Stimulated activated CD8-positive, alpha-beta memory T cell treated with anti-CD3 and anti-CD28 coated beads, Interleukin-2, amount 100 ng/mL, for 1 hour (primary cell): ENCODE results near the gene SPTBN1.
"Not testable (repeated sequence)": the region's sequence is repeated elsewhere in the genome, so short reads cannot be mapped to it uniquely, and the experiment has no call there.

Source experiments
- DNase-seq, 2 donors: peaks; one replicate each; pipeline ENCODE4 v3.0.0-alpha.2; 2020; ENCODE audit warnings: low read depth in 2 of 2

SPTBN1 gene

DNA sequence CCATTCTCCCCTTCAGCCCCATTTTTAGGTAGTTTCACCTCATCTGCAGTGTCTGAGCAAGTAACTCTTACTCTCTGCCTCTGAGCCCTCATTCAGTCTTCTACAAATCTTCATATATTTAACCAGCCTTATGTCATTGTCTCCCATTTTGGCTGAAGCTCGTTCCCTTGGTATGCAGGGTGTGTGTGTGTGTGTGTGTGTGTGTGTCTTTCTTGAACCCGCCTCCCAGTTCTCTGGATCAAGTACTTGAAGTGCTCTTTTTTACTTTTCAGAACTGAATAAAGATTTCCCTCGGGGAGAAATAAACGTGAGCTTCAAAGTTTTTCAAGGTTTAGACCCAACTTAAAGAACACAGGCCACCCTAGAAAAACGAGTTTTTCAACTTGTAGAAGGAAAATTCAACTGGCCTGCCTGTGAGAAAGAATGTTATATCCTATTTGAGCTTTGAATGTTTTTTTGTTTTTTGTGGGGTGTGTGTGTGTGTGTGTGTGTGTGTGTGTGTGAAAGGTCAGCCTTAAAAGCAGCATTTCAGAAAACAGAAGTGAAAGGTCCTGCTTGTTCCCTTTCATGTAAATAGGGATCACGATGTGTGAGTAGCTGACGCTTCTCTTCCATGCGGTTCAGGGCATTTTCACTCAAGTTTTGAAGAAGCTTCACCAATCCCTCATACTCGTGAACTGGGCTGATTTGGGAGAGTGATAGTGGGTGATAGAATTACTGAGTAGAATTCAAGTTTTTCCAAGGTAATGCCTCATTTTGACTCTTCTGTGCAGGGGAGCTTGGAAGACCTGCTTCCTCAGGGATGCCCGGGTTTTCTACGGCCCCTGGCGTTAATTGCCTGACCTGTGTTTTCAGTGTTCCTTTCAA, 216.7 kb downstream of the SPTBN1 start:
- no peak for DNase-seq

DNA sequence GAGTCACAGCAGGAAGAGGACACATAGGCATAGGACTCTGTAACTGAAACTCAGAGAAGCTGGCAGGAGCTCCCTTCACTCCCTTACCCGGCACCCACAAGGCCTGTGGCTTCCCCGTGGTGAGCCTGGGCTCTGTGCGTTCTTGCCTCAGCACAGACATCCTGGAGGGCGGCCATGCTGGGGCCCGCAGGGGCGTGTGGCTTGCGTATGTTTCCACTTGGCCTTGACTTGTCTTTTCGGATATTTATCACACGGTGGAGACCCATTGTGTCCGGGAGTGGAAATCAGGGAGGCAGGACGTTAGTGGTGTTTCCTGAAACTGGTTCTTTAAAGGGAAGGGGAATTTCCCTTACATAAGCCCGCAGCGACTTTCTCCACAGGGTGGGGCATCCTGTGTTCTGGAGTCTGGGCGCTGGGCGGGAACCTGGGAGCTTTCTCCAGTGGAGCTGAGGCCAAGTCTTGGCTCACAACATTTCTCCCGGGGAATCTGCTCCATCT, 217.4 kb downstream of the SPTBN1 start:
- DNase-seq: no peak

DNA sequence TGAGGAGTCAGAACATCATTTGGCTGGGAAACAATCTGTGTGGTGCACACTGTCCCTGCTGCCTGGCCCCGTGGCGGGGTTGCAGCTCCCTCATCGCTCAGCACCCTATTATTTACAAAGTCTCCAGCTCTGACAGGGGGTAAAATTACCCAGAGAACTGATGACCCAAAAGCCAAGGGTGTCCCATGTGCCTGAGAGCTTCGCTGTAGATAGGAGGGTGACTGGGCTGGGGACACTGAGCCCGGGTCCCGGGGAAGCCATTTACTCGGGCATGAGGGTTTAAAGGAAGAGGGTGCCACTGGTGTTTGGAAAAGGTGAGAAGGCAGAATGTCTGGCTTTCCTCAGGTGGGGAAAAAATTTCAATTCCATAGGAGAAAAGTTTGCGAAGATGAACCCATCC, 219.2 kb downstream of the SPTBN1 start:
- DNase-seq: no peak

DNA sequence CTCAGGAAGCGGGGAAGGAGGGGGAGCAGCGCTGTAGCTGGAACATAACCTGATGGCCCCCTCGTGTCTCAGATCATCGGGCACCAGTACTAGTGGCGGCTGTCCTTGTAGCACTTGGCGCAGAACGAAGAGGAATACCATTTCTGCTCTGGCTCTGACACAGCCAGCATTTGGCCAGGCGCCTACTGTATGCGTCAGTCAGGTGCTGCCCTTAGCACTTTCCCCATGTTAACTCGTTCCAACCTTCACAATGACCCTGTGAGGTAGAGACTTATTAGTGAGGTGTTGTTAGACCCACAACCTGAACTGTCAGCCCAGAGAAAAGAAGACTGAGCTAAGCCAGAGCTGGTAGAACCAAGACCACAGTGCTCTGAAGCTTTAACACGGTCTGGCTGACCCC, 219.6 kb downstream of the SPTBN1 start:
- no peak for DNase-seq

DNA sequence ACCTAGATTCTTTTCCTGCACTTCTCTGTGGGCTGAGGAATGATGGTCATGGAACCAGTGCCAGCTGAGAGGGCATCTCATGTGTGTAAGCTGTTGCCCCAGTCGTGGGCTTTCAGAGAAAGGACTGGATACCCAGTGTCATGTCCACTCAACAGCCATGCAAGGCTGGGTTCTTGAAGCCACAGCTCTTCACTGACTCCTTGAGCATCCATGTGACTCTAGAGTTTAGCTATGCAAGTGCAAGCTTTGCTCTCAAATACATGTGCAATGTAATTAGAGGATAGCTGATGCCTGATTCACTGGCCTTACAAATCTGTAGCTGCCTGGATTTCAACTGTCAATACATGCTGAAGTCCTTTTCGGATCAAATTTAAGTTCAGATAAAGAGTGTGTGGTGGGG, 220.5 kb downstream of the SPTBN1 start:
- no peak for DNase-seq

DNA sequence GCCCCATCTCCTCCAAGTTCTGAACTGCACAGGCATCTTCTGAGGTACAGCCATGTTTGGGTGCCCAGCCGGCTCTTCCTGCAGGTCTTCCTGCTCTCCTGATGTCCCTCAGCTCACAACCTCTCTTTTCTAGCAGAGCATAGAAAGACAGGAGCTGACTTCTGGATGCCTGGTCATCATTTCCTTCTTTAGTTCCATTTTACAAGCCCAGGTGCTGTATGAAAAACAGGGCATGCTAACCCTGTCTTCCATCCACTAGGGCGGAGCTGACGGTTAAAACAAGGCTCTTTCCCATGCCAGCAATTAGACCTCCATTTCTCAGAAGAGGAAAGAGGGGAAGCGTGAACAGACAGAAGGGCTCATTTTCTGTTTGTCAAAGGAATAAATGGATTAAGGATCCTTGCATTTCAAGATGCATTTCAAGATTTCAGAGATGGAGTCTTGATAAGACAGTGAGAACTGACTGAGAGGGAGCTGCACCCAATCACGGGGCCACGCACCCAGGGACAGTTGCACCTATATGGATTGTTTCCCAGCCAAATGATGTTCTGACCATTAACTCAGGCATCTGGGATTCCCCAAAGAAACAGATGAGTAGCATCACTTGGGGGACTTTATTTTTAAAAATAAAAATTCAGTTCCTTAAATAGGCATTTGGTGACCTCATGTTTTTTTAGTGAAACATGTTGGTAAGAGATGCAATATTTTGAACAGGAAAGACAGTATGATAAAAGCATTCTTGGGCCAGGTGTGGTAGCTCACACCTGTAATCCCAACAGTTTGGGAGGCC, 221.5 kb downstream of the SPTBN1 start:
- no peak for DNase-seq

DNA sequence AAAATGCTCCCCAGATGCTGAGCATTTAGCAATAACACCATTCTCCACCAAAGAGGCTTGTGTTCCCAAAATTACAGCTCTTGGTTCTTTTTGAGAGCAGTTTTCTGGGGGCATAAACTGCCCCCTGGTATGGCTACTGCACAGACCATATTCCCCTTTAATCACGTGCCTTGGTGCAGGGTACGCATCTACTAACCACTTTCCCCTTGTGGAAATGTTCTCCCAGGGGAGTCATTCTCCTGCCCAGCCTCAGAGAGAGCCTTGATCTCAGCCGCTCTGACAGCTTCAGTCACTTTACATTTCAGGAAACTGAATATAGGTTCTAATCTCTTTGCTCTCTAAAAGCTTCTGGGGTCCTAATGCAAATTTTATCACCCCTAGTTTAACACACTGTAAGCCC, 222.6 kb downstream of the SPTBN1 start:
- no peak for DNase-seq

DNA sequence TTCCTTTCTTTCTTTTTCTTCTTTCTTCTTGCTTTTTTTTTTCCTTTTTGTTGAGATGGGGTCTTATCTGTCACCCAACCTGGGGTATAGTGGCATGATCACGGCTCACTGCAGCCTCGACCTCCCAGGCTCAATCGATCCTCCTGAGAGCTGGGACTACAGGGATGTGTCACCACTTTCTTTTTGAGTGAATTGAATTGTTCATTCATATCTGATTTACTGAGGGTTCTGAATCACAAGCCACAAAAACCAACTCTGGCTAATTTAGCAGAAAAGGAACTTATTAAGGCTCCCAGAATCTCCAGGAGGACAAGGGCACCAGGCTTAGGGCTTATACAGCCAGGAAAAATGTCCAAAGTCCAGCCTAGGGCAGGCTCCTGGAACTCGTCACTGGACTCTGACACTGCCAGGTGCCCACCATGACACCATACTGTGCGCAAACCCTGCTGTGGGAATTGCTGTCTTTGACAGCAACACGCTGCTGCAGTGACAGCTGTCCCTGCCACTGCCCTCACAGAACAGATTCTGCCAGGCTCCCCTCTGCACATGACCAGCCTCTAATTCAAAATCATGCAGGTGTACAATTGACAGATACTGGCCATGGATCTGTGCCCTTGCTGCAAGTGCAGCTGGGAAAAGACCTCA, 224.4 kb downstream of the SPTBN1 start:
- no peak for DNase-seq

DNA sequence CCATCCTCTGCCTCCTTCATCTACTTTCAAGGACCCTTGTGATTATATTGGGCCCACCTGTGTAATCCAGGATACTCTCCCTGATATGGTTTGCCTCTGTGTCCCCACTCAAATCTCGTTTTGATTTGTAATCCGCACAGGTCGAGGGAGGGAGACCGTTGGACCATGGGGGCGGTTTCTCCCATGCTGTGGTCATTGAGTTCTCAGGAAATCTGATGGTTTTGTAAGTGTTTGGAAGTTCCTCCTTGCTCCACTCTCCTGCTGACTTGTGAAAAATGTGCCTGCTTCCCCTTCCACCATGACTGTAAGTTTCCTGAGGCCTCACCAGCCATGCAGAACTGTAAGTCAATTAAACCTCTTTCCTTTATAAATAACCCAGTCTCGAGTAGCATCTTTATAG, 225.3 kb downstream of the SPTBN1 start:
- DNase-seq: no peak

DNA sequence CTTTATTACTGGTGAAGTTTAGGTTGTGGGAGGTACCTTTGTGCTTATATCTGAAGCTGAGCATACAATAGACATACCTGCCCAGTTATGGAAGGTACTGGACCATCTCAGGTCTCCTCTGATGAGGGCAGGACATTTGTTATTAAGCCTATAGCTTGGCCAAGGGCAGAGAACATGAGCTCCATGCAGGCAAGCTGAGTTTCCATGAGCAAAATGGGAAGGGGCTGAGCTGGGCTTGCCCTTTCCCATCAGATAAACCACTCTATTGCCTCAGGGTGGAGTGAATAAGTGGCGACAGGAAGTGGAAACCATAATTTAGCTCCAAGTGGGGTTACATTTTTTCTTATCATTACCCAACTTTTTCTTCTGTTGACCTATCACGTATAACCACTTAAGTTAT, 227.5 kb downstream of the SPTBN1 start:
- DNase-seq: no peak

DNA sequence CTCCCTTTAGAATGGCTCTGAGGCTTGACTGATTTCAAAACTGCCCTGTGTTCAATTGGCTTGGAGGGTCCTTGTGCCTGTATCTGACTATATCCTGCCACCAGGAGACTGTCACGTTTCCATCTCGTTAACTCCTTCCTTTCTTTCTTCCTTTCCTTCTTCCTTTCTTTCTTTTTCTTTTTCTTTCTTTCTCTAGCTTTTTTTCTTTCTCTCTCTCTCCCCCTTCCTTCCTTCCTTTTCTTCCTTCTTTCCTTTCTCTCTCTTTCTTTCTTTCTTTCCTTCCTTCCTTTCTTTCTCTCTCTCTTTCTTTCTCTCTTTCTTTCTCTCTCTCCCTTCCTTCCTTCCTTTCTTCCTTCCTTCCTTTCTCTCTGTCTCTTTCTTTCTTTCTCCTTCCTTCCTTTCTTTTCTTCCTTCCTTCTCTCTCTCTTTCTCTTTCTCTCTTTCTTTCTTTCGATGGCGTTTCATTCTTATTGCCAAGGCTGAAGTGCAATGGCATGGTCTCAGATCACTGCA, 229.2 kb downstream of the SPTBN1 start:
- no peak for DNase-seq

DNA sequence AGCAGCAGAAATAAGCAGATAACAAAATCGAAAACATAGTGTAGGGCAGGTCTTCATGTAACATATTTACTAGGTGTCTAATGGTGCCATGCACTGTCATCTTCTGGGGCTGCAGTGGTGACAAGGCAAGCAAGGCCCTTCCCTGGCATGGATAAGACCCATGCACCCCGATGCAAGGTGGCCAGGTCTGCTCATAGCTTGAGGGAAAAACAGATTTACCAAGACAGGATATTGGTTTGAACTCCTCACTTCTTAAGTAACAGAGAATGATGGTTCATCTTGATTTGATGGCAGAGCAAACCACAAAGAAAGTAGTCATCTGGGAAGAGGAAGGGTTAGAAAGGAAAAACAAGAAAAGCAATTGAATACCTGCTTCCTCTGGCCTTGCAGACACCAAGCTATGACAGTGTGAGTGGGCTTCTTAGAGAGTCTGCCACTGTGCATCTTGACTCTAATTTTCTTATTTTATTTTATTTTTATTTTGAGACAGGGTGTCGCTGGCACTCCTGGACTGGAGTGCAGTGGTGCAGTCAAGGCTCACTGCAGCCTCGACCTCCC, 231.5 kb downstream of the SPTBN1 start:
- DNase-seq: no peak

DNA sequence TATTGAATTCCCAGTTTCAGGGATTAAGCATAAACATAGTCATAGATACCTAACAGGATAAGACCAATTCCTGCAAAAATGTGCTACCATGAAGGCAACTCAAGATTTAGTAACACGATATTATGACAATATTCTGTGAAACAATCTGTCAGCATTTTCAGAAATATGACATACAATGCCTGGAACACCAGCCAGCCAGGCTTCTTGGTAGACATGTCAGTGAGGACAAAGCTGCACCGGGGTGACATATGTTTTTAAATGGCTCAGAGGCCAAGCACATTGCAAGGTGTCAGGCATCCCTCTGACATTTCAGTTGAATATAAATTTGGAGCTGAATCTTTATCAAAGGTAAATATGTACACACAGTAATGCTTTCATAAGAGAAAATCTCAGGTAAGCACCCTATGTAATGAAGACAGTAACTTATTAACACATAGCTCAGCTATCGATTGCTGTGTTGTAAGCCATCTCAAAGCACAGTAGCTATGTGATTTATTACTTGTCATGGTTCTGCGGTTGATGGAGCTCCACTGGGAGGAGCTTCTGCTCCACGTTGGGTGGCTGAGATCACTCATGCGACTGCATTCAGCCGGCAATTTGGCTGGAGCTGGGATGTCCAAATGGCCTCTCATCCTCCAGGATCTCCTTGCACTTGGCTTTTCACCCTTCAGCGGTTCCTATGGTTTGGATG, 235.5 kb downstream of the SPTBN1 start:
- no peak for DNase-seq

DNA sequence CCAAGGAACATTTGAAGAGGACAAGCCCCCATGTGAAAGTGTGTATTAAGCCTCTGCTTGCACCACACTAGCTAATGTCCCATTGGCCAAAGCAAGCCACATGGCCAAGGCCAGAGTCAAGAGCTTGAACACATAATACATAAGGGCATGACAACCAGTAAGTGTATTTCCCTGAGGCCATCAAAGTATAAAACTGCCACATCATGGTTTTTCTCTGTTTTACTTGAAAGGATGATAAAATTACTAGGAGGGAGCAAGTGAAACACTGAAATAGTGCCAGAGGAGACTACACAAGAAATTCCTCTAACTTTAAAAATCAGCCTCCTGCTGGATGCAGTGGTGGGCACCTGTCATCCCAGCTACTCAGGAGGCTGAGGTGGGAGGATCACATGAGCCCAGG, 236.4 kb downstream of the SPTBN1 start:
- DNase-seq: no peak

DNA sequence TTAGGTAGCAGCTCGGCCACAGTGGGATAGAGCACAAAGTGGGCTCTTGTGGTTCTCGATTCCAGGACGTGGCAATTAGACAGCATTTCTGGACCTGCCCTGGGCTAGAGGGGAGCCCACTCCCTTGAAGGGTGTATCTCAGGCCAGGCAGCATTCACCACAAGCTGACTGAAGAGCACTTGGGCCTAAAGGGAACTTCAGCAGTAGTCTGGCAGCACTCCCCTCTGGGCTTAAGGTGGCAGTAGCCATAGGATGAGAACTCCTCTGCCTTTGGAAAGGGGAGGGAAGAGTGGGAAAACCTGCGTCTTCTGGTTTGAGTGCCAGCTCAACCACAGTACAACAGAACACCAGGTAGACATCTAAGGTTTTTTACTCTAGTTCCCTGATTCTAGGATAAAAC, 239.3 kb downstream of the SPTBN1 start:
- DNase-seq: no peak

DNA sequence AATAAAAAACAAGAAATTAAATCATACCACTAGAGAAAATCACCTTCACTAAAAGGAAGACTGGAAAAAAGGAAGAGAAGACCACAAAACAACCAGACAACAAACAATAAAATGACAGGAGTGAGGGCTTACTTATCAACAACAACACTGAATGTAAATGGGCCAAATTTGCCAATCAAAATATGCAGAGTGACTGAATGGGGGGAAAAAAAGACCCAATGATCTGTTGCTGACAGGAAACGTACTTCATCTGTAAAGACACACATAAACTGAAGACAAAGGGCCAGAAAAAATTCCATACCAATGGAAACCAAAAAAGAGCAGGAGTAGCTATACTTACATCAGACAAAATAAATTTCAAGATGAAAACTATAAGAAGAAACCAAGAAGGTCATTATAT, 241.8 kb downstream of the SPTBN1 start:
- no peak for DNase-seq

DNA sequence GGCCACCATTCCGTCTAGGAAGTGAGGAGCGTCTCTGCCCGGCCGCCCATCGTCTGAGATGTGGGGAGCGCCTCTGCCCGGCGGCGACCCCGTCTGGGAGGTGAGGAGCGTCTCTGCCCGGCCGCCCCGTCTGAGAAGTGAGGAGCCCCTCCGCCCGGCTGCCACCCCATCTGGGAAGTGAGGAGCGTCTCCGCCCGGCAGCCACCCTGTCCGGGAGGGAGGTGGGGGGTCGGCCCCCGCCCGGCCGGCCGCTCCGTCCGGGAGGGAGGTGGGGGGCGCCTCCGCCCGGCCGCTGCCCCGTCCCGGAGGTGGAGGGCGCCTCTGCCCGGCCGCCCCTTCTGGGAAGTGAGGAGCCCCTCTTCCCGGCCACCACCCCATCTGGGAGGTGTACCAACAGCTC, 242.8 kb downstream of the SPTBN1 start:
- not testable (repeated sequence) for DNase-seq

DNA sequence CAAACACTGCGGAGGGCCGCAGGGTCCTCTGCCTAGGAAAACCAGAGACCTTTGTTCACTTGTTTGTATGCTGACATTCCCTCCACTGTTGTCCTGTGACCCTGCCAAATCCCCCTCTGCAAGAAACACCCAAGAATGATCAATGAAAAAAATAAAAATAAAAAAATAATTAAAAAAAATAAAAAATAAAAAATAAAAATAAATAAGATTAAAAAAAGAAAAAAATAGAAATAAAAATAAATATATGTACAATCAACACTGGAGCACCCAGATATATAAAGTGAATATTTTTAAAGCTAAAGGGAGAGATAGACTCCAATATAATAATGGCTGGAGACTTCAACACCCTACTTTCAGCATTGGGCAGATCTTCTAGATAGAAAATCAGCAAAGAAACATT, 243.5 kb downstream of the SPTBN1 start:
- no peak for DNase-seq

DNA sequence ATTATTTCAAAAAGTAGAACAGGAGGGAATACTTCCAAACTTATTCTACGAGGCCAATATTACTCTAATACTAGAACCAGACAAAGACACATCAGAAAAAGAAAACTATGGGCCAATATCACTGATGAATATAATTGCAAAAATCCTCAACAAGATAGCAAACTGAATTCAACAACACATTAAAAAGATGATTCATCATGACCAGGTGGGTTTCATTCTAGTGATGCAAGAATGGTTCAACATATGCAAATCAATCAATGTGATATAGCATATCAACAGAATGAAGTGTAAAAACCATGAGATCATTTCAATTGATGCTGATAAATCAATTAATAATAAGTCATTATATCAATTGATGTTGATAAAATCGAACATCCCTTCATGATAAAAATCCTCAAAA, 244.9 kb downstream of the SPTBN1 start:
- no peak for DNase-seq

DNA sequence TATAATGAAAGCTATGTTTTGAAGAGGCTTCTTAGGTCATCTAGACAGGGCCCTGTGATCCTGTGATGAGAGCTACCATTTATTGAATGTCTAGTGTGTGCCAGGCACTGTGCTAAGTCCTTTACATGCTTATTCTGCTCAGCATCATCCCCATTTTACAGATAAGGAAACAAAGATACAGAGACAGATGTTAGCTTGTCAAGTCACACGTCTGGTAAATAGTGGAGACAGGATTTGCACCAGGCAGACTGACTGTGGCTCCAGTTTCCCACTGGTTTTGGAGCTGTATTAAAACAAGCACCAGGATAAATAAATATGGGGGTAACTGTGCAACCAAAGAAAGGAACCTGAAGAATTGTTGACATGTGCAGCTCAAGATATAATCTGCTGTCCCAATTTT, 248.1 kb downstream of the SPTBN1 start:
- no peak for DNase-seq
